ENCODE data around the gene KCNN3.

DNA sequence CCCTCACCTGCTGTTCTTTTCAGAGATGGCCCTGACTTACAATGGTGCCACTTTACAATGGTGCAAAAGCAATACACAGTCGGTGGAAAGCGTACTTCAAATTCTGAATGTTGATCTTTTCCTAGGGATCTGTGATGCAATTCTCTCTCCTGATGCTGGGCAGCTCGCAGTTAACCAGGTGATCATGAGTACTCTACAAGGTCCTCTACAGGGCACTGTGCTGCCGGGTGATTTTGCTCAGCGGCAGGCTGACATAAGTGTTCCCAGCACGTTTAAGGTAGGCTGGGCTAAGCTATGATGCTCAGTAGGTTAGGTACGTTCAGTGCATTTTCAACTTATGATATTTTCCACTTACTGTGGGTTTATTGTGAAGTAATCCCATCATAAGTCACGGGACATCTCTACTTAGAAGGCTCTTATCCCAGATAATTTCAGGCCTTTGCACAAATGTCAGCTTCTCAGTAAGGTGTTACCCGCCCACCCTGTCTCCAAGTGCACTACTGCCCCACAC is 126.5 kb downstream of the KCNN3 start:
- TF ChIP-seq, protein P1, sequence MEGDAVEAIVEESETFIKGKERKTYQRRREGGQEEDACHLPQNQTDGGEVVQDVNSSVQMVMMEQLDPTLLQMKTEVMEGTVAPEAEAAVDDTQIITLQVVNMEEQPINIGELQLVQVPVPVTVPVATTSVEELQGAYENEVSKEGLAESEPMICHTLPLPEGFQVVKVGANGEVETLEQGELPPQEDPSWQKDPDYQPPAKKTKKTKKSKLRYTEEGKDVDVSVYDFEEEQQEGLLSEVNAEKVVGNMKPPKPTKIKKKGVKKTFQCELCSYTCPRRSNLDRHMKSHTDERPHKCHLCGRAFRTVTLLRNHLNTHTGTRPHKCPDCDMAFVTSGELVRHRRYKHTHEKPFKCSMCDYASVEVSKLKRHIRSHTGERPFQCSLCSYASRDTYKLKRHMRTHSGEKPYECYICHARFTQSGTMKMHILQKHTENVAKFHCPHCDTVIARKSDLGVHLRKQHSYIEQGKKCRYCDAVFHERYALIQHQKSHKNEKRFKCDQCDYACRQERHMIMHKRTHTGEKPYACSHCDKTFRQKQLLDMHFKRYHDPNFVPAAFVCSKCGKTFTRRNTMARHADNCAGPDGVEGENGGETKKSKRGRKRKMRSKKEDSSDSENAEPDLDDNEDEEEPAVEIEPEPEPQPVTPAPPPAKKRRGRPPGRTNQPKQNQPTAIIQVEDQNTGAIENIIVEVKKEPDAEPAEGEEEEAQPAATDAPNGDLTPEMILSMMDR (IDR thresholded peaks at IDR 0.05; ENCODE audit: poor library complexity, severe bottlenecking): no peak
- TF ChIP-seq RAD21 (conservative IDR thresholded peaks at IDR 0.05) (peak; percentile 16), MXI1 (conservative IDR thresholded peaks at IDR 0.05; ENCODE audit: poor library complexity, severe bottlenecking) (no peak), POLR2AphosphoS5 (IDR thresholded peaks at IDR 0.05) (peak; percentile 91), EZH2 (IDR thresholded peaks at IDR 0.05; ENCODE audit: borderline replicate concordance, insufficient read depth, low read length, poor library complexity, severe bottlenecking) (no peak), TAF1 (IDR thresholded peaks at IDR 0.05; ENCODE audit: low read depth) (no peak)
